Activated CD8-positive, alpha-beta T cell treated with anti-CD3 and anti-CD28 coated beads, Interleukin-2, amount 10 ng/mL, durations not matched to agents 7 days and 5 days (primary cell): ENCODE results near the gene CERK. TPM values are rescaled to one million over a fixed set of nuclear protein-coding genes. Genes with fewer than 3 reads are reported as not detected.

Experiments used
- ATAC-seq: fragments of 150-1000 bp; cut with Tn5 transposase; one replicate; pipeline ENCODE4 v1.10.0; 2021; ENCODE audit warnings: moderate library complexity
- CTCF ChIA-PET: fragments of 350-600 bp; sonication (Branson Sonifier 250); formaldehyde crosslinking; loops from one replicate; lab custom pipeline; 2021; ENCODE audit warnings: antibody characterized with exemption; lab: Charles Lee
- POLR2A ChIA-PET: fragments of 350-600 bp; sonication (Branson Sonifier 250); formaldehyde crosslinking; loops from one replicate; lab custom pipeline; 2021; ENCODE audit warnings: antibody characterized with exemption; lab: Charles Lee
- DNase-seq: peaks from one replicate; pipeline ENCODE4 v3.0.0-alpha.2; 2020
- H3K27ac Mint-ChIP-seq: one replicate; pipeline ENCODE4 v1.8.0; 2021; ENCODE audit warnings: mild to moderate bottlenecking, mixed read lengths
- H3K27me3 Mint-ChIP-seq: one replicate; pipeline ENCODE4 v1.8.0; 2021; ENCODE audit warnings: low read depth, mixed read lengths
- H3K36me3 Mint-ChIP-seq: one replicate; pipeline ENCODE4 v1.8.0; 2021; ENCODE audit warnings: low read depth, mixed read lengths
- H3K4me1 Mint-ChIP-seq: one replicate; pipeline ENCODE4 v1.8.0; 2021; ENCODE audit warnings: low read depth, mixed read lengths
- H3K4me3 Mint-ChIP-seq: one replicate; pipeline ENCODE4 v1.8.0; 2021; ENCODE audit warnings: mild to moderate bottlenecking, mixed read lengths
- H3K9me3 Mint-ChIP-seq: one replicate; pipeline ENCODE4 v1.8.0; 2022; ENCODE audit warnings: mixed read lengths; ENCODE audit not compliant: insufficient read depth
- total RNA-seq, 2 experiments: library from RNA; stranded (reverse); gene quantifications; one replicate each; pipeline ENCODE4 v1.2.3, GENCODE V29; 2021

Gene CERK
- total RNA-seq, 2 experiments from 2014 or later = 61.1 to 65.6 TPM

DNA sequence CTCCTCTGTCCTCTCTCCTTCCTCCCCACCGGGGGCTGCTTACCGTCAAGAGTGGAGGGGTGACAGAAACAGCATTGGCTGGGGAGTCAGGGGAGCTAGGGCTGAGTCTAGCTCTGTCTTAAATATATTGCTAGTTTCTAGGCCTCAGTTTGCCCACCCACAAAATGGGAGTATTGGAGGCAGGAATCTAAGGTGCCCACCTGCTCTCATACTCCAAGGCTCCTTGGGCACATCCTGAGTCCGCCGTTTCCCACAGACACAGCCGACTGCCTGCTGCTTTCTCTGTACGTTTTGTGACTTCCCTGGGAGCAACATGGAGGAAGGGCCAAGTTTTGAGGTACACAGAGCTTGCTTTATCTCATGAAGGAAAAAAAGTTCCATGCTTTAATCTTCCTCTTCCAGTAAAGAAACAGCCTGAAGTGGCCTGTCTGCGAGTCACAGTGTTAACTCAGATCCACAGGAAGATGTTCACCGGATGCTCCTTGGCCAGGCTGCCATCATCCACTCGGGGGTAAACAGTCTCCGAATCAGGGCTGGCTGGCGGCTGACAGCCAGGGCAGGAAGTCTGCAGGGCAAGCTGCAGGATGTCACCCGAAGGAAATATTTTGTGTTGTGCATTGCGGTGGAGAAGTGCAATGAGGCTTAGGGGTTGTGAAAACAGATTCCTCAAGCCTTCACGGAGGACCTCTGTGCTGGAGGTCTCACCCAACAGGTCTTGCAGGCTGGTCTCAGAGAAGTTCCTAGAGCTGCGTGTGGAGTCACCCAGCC, 11.0 kb upstream of the CERK start:
- no peaks in the 10 kb centered on the region for H3K9me3 Mint-ChIP-seq
- DNase-seq (peak; percentile 81), ATAC-seq (peak; percentile 93)
- H3K4me1 Mint-ChIP-seq = peaks cover 24% of the 10 kb centered on the region
- ChIA-PET POLR2A (interaction anchor here (0.6 to 3.9 kb wide), 12 partner anchors 8 to 481 kb away, joined by 3 to 33 read pairs (median 3); partner anchors contain the start of genes CERK and TBC1D22A), CTCF (interaction anchor here (0.6 to 3.2 kb wide), 11 partner anchors 10 to 465 kb away, joined by 3 to 67 read pairs (median 3); partner anchors contain the start of gene TBC1D22A)
- peak overlapping the region; percentile 73 for H3K4me3 Mint-ChIP-seq
- peak overlapping the region; percentile 98 for H3K27ac Mint-ChIP-seq
- H3K27me3 Mint-ChIP-seq = peaks cover 2% of the 10 kb centered on the region
- no peaks in the 10 kb centered on the region for H3K36me3 Mint-ChIP-seq

DNA sequence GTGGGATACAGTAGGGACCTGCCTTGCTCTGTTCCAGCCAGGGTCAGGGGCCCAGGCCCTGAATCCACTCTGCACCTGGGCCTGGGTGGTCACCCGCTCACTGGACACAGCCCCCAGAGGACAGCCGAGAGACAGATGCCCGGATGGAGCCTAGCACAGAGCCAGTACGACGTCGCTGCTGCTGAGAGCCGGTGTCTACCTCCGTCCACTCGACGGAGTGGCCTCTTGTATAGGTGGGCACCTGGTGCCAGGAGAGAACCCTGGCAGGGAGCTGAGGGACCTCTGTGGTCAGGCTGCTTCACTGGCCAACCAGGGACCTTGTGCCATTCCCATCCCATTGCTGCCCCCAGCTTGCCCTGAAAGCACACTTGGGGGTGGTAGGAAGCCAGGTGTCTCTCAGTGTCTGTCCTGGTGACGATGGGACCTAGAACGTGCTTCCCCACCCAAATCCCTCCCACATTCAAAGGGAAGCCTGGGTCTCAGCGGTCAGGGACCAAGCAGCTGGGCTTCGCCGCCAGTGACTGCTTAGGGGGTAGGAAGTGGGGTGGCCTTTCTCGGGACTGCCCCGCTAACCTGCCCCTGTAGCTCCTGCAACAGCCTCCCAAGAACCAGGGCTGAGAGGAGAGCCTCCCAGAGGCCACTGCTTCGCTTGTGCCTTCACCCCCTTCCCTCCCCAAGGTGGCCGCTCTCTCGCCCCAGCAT, 10.3 kb upstream of the CERK start:
- CTCF ChIA-PET = interaction anchor here (0.7 to 3.2 kb wide), 9 partner anchors 9 to 412 kb away, joined by 3 to 67 read pairs (median 4); no protein-coding TSS in a partner anchor
- Mint-ChIP-seq H3K27ac (peak overlapping the region; percentile 98), H3K9me3 (no peaks in the 10 kb centered on the region), H3K4me3 (peak overlapping the region; percentile 73), H3K4me1 (peaks cover 24% of the 10 kb centered on the region), H3K36me3 (no peaks in the 10 kb centered on the region), H3K27me3 (peaks cover 2% of the 10 kb centered on the region)
- DNase-seq = no peak
- POLR2A ChIA-PET = interaction anchor here (0.6 to 3.9 kb wide), 7 partner anchors 9 to 480 kb away, joined by 3 to 33 read pairs (median 5); partner anchors contain the start of genes CERK and TBC1D22A
- no peak for ATAC-seq

DNA sequence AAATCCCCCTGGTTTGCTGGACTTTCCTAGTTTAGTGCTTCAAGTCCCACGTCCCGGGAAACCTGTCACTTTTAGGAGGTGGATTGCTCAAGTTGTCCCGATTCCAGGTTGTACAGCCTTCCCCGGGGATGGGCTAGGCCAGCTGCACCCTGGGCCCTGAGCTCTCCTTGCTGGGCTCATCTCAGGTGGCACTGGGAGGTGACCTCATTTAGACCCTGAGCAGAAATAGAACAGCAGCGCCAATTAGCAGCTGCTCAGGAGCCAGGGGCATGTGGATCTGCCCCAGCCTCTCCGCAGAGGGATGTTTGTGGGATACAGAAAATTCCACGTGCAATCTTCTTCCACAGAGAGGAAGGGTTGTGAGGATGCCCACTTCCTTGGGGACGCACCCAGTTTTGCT, 9.6 kb upstream of the CERK start:
- Mint-ChIP-seq H3K4me1 (peaks cover 24% of the 10 kb centered on the region), H3K27me3 (peaks cover 2% of the 10 kb centered on the region), H3K27ac (no peak overlapping the region), H3K36me3 (peaks cover 4% of the 10 kb centered on the region), H3K9me3 (peaks cover 5% of the 10 kb centered on the region), H3K4me3 (no peak overlapping the region)
- ATAC-seq (no peak), DNase-seq (no peak)
- POLR2A ChIA-PET = interaction anchor here (0.7 to 1.0 kb wide), 2 partner anchors 15 to 54 kb away, joined by 3 read pairs; partner anchors contain the start of gene TBC1D22A
- CTCF ChIA-PET = interaction anchor here (3.2 kb wide), 1 partner anchor 11 kb away, joined by 67 read pairs; no protein-coding TSS in a partner anchor

DNA sequence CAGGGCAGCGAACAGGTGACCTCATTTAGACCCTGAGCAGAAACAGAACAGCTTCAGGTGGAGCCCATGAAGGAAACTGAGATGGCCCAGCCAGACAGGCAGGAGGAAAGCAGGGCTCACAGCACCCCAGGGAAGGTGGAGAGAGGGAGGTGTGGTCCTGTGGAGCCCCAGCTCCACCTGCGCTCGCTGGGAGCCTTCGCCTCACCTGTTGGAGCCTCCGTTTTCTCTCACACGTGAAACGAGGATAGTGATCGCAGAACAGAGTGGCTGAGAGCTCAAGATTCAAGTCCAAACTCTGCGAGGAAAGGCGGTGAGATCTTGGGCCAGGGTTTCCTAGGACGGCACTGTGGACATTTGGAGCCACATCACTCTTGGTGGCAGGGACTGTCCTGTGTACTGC, 8.6 kb upstream of the CERK start:
- ATAC-seq = no peak
- H3K27ac Mint-ChIP-seq = peak overlapping the region; percentile 4
- DNase-seq = no peak
- peaks cover 2% of the 10 kb centered on the region for H3K27me3 Mint-ChIP-seq
- ChIA-PET POLR2A (no interaction called here), CTCF (interaction anchor here (0.6 kb wide), 1 partner anchor 44 kb away, joined by 5 read pairs; no protein-coding TSS in a partner anchor)
- peaks cover 6% of the 10 kb centered on the region for H3K9me3 Mint-ChIP-seq
- peaks cover 4% of the 10 kb centered on the region for H3K36me3 Mint-ChIP-seq
- no peak overlapping the region for H3K4me3 Mint-ChIP-seq
- peaks cover 24% of the 10 kb centered on the region for H3K4me1 Mint-ChIP-seq

DNA sequence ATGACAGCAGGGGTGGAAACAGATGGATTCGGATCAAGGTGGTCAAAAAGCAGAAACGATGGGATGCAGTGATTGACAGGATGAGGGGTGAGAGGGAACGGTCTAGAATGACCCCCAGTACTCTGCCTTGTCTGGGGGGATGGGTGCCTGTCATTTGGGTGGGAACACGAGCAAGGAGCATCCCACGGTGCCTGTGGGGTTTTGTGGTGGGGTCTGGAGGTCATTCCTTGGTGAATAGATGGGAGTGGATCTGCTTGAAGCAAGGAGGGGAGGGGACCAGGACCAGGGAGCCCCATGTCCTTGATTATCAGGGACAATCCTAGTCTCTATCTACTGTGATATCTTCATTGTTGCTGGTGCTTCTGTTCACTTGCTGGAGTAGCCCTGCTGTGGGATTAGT, 8.1 kb upstream of the CERK start:
- CTCF ChIA-PET = interaction anchor here (0.6 kb wide), 1 partner anchor 45 kb away, joined by 5 read pairs; no protein-coding TSS in a partner anchor

DNA sequence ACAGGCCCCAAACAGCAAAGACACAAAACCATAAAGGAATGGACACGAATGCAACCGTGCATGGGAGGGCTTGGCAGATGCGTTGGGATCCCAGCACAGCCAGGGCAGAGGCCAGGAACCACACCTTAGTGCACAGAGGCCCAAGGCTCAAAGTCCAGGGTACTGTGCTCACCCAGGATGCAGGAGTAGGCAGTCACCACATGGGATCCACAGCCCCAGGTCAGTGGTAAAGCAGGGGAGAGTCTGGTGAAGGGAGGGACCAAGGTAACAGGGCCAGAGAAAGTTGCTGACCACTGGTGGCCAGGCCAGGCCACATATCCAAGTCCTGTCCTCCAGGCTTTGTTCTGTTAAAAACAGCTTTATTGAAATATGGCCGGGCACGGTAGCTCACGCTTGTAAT, 6.5 kb upstream of the CERK start:
- H3K4me1 Mint-ChIP-seq = peaks cover 10% of the 10 kb centered on the region
- H3K36me3 Mint-ChIP-seq = peaks cover 4% of the 10 kb centered on the region
- no peak overlapping the region for H3K4me3 Mint-ChIP-seq
- H3K27me3 Mint-ChIP-seq = peaks cover 2% of the 10 kb centered on the region
- POLR2A ChIA-PET = no interaction called here
- peaks cover 6% of the 10 kb centered on the region for H3K9me3 Mint-ChIP-seq
- DNase-seq = no peak
- no peak for ATAC-seq
- H3K27ac Mint-ChIP-seq = no peak overlapping the region
- CTCF ChIA-PET = no interaction called here

More for the DNA sequence above, 8.1 kb upstream of the CERK start:
- no peak for DNase-seq
- ATAC-seq = no peak
- POLR2A ChIA-PET = no interaction called here
- Mint-ChIP-seq H3K4me3 (no peak overlapping the region), H3K27ac (peak overlapping the region; percentile 4), H3K9me3 (peaks cover 6% of the 10 kb centered on the region), H3K36me3 (peaks cover 4% of the 10 kb centered on the region), H3K27me3 (peaks cover 2% of the 10 kb centered on the region), H3K4me1 (peaks cover 23% of the 10 kb centered on the region)

DNA sequence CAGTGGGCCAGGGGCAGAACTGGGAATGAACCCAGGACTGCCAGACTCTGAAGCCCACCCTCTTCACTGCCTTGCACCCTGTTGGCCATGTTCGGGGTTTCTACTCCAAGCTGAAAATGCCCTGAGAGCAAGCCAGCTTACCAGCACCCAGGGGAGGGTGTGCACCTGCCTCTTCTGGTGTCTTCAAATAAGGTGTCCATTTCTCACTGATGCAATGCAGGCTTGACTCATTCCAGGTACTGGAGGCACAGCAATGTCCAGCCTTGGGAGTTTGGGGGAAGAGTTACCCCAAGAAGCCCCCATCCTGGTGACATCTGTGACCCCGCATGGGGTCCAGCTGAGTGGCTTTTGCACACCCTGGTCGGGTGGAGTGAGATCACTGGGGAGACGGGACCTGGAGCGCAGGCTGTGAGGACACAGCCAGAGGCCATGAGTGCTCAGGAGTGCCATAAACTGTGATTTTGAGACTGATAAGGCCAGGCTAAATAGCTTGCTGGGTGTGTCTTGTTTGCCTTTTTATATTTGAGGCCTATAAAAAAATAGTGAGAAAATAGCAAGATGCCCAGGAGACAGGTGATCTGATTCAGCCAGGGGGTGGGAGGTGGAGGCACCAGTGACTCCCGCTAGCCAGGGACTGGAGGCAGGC, 4.6 kb upstream of the CERK start:
- peaks cover 9% of the 10 kb centered on the region for H3K4me1 Mint-ChIP-seq
- H3K27ac Mint-ChIP-seq = peak overlapping the region; percentile 39
- no peak for DNase-seq
- peaks cover 2% of the 10 kb centered on the region for H3K27me3 Mint-ChIP-seq
- H3K4me3 Mint-ChIP-seq = no peak overlapping the region
- no peak for ATAC-seq
- peaks cover 4% of the 10 kb centered on the region for H3K36me3 Mint-ChIP-seq
- POLR2A ChIA-PET = interaction anchor here (0.8 to 1.2 kb wide), 2 partner anchors 16 to 20 kb away, joined by 3 to 5 read pairs; partner anchors contain the start of gene TBC1D22A
- H3K9me3 Mint-ChIP-seq = peaks cover 6% of the 10 kb centered on the region
- CTCF ChIA-PET = interaction anchor here (0.8 kb wide), 1 partner anchor 17 kb away, joined by 3 read pairs; no protein-coding TSS in a partner anchor

DNA sequence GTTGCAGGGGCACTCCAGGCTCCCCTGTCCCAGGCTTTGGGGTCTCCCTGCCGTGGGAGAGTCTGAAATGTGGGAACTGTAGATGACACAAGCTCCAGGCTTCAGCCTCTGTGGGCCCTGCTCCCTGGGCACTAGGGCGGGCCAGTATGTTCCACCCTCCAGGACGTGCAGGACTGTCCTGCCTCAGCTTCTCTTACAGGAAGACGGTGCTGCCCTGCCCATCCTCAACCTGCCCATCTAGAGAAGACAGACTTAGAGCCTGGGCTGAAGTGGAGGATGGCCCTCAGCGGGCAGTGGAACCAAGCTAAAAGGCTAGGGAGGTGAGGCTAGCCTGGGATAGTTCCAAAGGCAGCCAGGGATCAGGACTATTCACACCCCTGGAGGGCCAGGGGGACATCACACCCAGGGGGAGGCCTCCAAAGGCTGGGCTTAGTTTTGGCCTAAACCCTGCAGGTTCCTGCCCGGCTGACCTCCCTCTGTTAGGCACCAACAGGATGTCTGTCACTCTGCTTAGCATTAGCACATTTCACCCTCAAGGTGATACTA, 4.0 kb upstream of the CERK start:
- no peak for ATAC-seq
- no peak for DNase-seq
- CTCF ChIA-PET = interaction anchor here (0.8 to 1.3 kb wide), 2 partner anchors 17 to 61 kb away, joined by 3 to 4 read pairs; no protein-coding TSS in a partner anchor
- Mint-ChIP-seq H3K27me3 (peaks cover 2% of the 10 kb centered on the region), H3K9me3 (peaks cover 6% of the 10 kb centered on the region), H3K4me3 (no peak overlapping the region), H3K36me3 (peaks cover 7% of the 10 kb centered on the region), H3K27ac (no peak overlapping the region), H3K4me1 (peaks cover 12% of the 10 kb centered on the region)
- POLR2A ChIA-PET = interaction anchor here (1.2 to 1.7 kb wide), 2 partner anchors 20 to 21 kb away, joined by 5 read pairs; partner anchors contain the start of gene TBC1D22A

DNA sequence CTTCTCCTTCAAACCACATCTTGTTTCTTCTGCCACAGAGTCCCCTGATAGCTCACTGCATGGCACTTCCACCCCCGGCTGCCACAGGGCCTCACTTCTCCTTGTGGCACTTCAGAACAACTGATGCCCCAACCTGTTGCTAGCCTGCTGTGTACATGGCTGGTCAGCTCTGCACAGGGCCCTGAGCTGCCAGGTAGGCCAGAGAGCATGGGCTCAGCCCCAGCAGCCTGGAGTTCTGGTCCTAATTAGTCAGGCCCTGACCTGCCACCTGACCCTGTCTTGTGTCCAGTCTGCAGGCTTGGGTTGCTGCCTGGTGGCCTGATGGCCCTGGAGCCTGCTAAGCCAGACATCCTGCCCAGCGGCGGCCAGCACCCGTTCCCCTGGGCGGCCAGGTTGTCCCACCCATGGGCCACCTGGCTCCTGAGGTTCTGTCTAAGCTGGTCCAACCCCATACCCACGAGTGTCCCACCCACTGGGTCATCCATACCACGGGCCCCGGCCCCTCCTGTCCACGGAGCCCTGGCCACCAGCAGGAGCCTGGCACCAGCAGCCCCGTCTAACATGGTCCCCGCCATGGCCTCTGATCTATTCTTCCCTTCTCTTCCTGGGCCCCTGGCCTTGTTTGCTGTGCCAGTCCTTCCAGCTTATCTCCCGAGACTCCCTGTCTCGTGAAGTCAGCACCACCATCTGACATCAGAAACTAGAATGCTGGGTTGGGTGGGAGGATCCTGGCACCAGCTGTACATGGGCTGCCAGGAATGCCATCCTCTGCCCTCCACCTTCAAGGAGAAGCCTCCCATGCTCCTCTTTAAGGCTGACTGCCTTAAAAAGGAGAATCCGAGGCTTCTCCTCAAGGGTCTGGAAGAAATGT, 3.1 kb upstream of the CERK start:
- H3K27ac Mint-ChIP-seq = no peak overlapping the region
- ATAC-seq (no peak), DNase-seq (no peak)
- ChIA-PET CTCF (interaction anchor here (1.3 to 1.4 kb wide), 2 partner anchors 18 to 62 kb away, joined by 4 to 8 read pairs; no protein-coding TSS in a partner anchor), POLR2A (interaction anchor here (1.7 kb wide), 1 partner anchor 21 kb away, joined by 5 read pairs; the partner anchor contains the start of gene TBC1D22A)
- H3K36me3 Mint-ChIP-seq = peaks cover 13% of the 10 kb centered on the region
- H3K9me3 Mint-ChIP-seq = peaks cover 6% of the 10 kb centered on the region
- no peak overlapping the region for H3K4me3 Mint-ChIP-seq
- peaks cover 2% of the 10 kb centered on the region for H3K27me3 Mint-ChIP-seq
- H3K4me1 Mint-ChIP-seq = peaks cover 21% of the 10 kb centered on the region
